Loucy (cell line): Measurements from ENCODE around the gene PTPN3.

Experiments used
- H2AFZ ChIP-seq: fragments of 200-600 bp; sonication (generic); 2 replicates; pipeline ENCODE4 v1.6.0; 2016; ENCODE audit warnings: antibody characterized with exemption, mild to moderate bottlenecking, low read length, moderate library complexity
- H3F3A ChIP-seq: fragments of 200-600 bp; 2 replicates; pipeline ENCODE4 v1.6.0; 2016; ENCODE audit warnings: antibody characterized with exemption, low read depth, mild to moderate bottlenecking
- H3K27me3 ChIP-seq: fragments of 200-600 bp; sonication (generic); 2 replicates; pipeline ENCODE4 v1.6.1; 2014; ENCODE audit warnings: low read length, mild to moderate bottlenecking; ENCODE audit not compliant: insufficient read depth, poor library complexity, severe bottlenecking
- H3K36me3 ChIP-seq: fragments of 200-600 bp; sonication (generic); 2 replicates; pipeline ENCODE4 v1.6.1; 2016; ENCODE audit warnings: low read length; ENCODE audit not compliant: insufficient read depth
- H3K4me1 ChIP-seq: fragments of 200-600 bp; sonication (generic); 2 replicates; pipeline ENCODE4 v1.5.1; 2014; ENCODE audit warnings: low read length, mild to moderate bottlenecking; ENCODE audit not compliant: insufficient read depth, poor library complexity, severe bottlenecking
- H3K4me2 ChIP-seq: fragments of 200-600 bp; sonication (generic); 2 replicates; pipeline ENCODE4 v1.6.0; 2014; ENCODE audit warnings: antibody characterized with exemption, low read length, low read depth, mild to moderate bottlenecking; ENCODE audit not compliant: poor library complexity, severe bottlenecking
- H3K4me3 ChIP-seq: fragments of 200-600 bp; sonication (generic); 2 replicates; pipeline ENCODE4 v1.5.1; 2014; ENCODE audit warnings: low read length, mild to moderate bottlenecking, mixed read lengths; ENCODE audit not compliant: poor library complexity, severe bottlenecking
- H3K79me2 ChIP-seq: fragments of 200-600 bp; sonication (generic); 2 replicates; pipeline ENCODE4 v1.6.1; 2014; ENCODE audit warnings: low read length; ENCODE audit not compliant: insufficient read depth
- H3K9ac ChIP-seq: fragments of 200-600 bp; sonication (generic); 2 replicates; pipeline ENCODE4 v1.6.0; 2014; ENCODE audit warnings: mild to moderate bottlenecking, low read depth, low read length, moderate library complexity; ENCODE audit not compliant: poor library complexity, severe bottlenecking
- H3K9me2 ChIP-seq: fragments of 200-600 bp; sonication (generic); replicated peaks from 2 replicates; pipeline ENCODE4 v1.6.1; 2016; ENCODE audit warnings: low read depth, low read length, mixed read lengths
- H3K9me3 ChIP-seq: fragments of 200-600 bp; sonication (generic); 2 replicates; pipeline ENCODE4 v1.6.1; 2014; ENCODE audit warnings: mild to moderate bottlenecking, antibody characterized with exemption, low read length, low read depth; ENCODE audit not compliant: insufficient read depth
- H4K20me1 ChIP-seq: fragments of 200-600 bp; sonication (generic); 2 replicates; pipeline ENCODE4 v1.6.0; 2014; ENCODE audit warnings: antibody characterized with exemption, low read length, mild to moderate bottlenecking; ENCODE audit not compliant: insufficient read depth, poor library complexity, severe bottlenecking
- EZH2phosphoT487 ChIP-seq: fragments of 200-600 bp; IDR thresholded peaks from 2 replicates; pipeline ENCODE4 v1.6.1; 2018; ENCODE audit warnings: antibody characterized with exemption, mild to moderate bottlenecking, moderate library complexity, borderline replicate concordance
- TF ChIP-seq, protein P1 (sequence below): fragments of 200-600 bp; sonication (generic); conservative IDR thresholded peaks from 2 replicates; pipeline ENCODE4 v1.5.1; 2014; ENCODE audit warnings: mild to moderate bottlenecking, antibody characterized with exemption, low read length

The PTPN3 gene

DNA sequence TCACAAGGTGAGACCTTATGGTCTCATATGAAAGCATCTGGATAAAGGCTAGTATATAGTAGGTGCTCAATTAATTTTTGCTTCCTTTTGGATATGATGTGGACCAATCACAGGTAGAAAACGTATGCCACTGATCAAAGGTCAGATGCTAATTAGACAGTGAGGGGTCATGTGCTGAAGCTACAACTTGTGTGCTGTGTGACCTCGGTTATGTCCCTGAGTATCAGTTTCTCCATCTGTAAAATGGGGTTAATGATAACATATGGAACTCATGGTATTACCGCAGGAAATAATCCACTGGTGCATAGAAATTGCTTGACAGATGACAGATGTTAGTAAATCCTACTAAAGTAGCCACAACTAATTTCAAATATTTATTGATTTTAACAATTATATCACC, 62.0 kb downstream of the PTPN3 start:
- TF ChIP-seq, protein P1, sequence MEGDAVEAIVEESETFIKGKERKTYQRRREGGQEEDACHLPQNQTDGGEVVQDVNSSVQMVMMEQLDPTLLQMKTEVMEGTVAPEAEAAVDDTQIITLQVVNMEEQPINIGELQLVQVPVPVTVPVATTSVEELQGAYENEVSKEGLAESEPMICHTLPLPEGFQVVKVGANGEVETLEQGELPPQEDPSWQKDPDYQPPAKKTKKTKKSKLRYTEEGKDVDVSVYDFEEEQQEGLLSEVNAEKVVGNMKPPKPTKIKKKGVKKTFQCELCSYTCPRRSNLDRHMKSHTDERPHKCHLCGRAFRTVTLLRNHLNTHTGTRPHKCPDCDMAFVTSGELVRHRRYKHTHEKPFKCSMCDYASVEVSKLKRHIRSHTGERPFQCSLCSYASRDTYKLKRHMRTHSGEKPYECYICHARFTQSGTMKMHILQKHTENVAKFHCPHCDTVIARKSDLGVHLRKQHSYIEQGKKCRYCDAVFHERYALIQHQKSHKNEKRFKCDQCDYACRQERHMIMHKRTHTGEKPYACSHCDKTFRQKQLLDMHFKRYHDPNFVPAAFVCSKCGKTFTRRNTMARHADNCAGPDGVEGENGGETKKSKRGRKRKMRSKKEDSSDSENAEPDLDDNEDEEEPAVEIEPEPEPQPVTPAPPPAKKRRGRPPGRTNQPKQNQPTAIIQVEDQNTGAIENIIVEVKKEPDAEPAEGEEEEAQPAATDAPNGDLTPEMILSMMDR: no peak
- no peak for TF ChIP-seq EZH2phosphoT487
- Histone ChIP-seq H3K4me3 (no peak overlapping the region), H3K27me3 (no peaks in the 10 kb centered on the region), H3K79me2 (no peaks in the 10 kb centered on the region), H2AFZ (no peak overlapping the region), H3K9me3 (no peaks in the 10 kb centered on the region), H4K20me1 (no peaks in the 10 kb centered on the region), H3K36me3 (no peaks in the 10 kb centered on the region), H3F3A (no peaks in the 10 kb centered on the region), H3K4me1 (peaks cover 14% of the 10 kb centered on the region), H3K4me2 (no peak overlapping the region), H3K9me2 (no peaks in the 10 kb centered on the region), H3K9ac (no peak overlapping the region)

DNA sequence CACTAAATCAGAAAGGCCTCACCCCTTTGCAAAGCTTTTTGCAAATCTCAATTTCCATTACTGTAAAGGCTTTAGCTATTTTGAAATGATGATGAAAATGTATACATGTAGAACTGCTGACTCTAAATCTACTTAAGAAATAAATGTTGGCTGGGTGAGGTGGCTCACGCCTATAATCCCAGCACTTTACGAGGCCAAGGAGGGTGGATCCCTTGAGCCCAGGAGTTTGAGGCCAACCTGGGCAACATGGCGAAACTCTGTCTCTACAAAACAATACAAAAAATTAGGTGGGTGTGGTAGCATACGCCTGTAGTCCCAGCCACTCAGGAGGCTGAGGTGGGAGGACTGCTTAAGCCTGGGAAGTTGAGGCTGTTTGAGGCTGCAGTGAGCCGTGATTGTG, 64.6 kb downstream of the PTPN3 start:
- no peaks in the 10 kb centered on the region for H3K4me1 ChIP-seq
- no peaks in the 10 kb centered on the region for H3K79me2 ChIP-seq
- no peaks in the 10 kb centered on the region for H4K20me1 ChIP-seq
- H3K4me2 ChIP-seq: no peak overlapping the region
- no peaks in the 10 kb centered on the region for H3K27me3 ChIP-seq
- H3K4me3 ChIP-seq: no peak overlapping the region
- H3K9me3 ChIP-seq: no peaks in the 10 kb centered on the region
- no peaks in the 10 kb centered on the region for H3F3A ChIP-seq
- H3K9me2 ChIP-seq: no peaks in the 10 kb centered on the region
- TF ChIP-seq, protein P1: no peak
- TF ChIP-seq EZH2phosphoT487: no peak
- no peak overlapping the region for H2AFZ ChIP-seq
- no peak overlapping the region for H3K9ac ChIP-seq
- H3K36me3 ChIP-seq: no peaks in the 10 kb centered on the region

GRCh38 chr9:109430231-109430630, 67.9 kb downstream of the PTPN3 start:
- Histone ChIP-seq H3K27me3 (no peaks in the 10 kb centered on the region), H2AFZ (no peak overlapping the region), H3K79me2 (no peaks in the 10 kb centered on the region), H3K9ac (no peak overlapping the region), H3K36me3 (no peaks in the 10 kb centered on the region), H3K4me2 (no peak overlapping the region), H3K9me3 (no peaks in the 10 kb centered on the region), H3F3A (no peaks in the 10 kb centered on the region), H4K20me1 (no peaks in the 10 kb centered on the region), H3K9me2 (no peaks in the 10 kb centered on the region), H3K4me3 (no peak overlapping the region), H3K4me1 (no peaks in the 10 kb centered on the region)
- TF ChIP-seq, protein P1: no peak
- TF ChIP-seq EZH2phosphoT487: no peak
